Thyroid gland (tissue), 4 donors: ENCODE measurements around the gene EFNA5. TPM values are rescaled to one million over a fixed set of nuclear protein-coding genes. Genes with fewer than 3 reads are reported as not detected.

Source experiments
- DNase-seq, 2 donors: peaks; one replicate each; pipeline ENCODE4 v3.0.0-alpha.2; 2019
- H3K27ac ChIP-seq, 3 donors: fragments of 200-600 bp; sonication (generic); 1 replicate in 2 of 3; 2 replicates in 1 of 3; pipeline ENCODE4 v1.5.1; 2016 to 2019; ENCODE audit warnings: mild to moderate bottlenecking in 1 of 3, moderate library complexity in 1 of 3
- H3K27me3 ChIP-seq: fragments of 200-600 bp; sonication (generic); one replicate; pipeline ENCODE4 v1.5.1; 2019
- H3K36me3 ChIP-seq, 2 donors: fragments of 200-600 bp; sonication (generic); one replicate each; pipeline ENCODE4 v1.5.1; 2016 to 2019
- H3K4me1 ChIP-seq, 2 donors: fragments of 200-600 bp; sonication (generic); one replicate each; pipeline ENCODE4 v1.5.1; 2017 to 2019
- H3K4me3 ChIP-seq, 3 donors: fragments of 200-600 bp; sonication (generic); replicated peaks in 1 of 3; 1 replicate in 2 of 3; 2 replicates in 1 of 3; pipeline ENCODE4 v1.5.1; 2016; ENCODE audit warnings: mild to moderate bottlenecking in 1 of 3
- H3K9me3 ChIP-seq: fragments of 200-600 bp; sonication (generic); one replicate; pipeline ENCODE4 v1.5.1; 2017
- CTCF ChIP-seq, 6 experiments: fragments of 200-600 bp in 3 of 6; fragments of 450-650 bp in 3 of 6; sonication (generic) in 3 of 6; IDR thresholded peaks; one replicate each; pipeline ENCODE4 v1.5.1; 2016 to 2019; ENCODE audit warnings: antibody characterized with exemption in 6 of 6, mild to moderate bottlenecking in 2 of 6, inconsistent platforms in 1 of 6, moderate library complexity in 1 of 6
- POLR2A ChIP-seq, 2 donors: fragments of 450-650 bp; IDR thresholded peaks; one replicate each; pipeline ENCODE4 v1.6.1; 2017; ENCODE audit warnings: antibody characterized with exemption in 2 of 2, mild to moderate bottlenecking in 2 of 2, moderate library complexity in 1 of 2
- WGBS, 2 donors: methylation state at CpG; one replicate each; pipeline ENCODE4 v1.1.5; 2017; 5-methylcytosine and 5-hydroxymethylcytosine counted together
- intact Hi-C: fragments of 100-400 bp; cut with DNase I; formaldehyde crosslinking; loops from one replicate; pipeline ENCODE4 v1.15.1; 2023
- total RNA-seq, 4 donors: library from RNA; depleted of rRNA; stranded (reverse); fragments of >200 nt; gene quantifications; one replicate each; pipeline ENCODE4 v1.2.3, GENCODE V29; 2016

The EFNA5 gene
- total RNA-seq, 4 donors from 2014 or later, result 5.7 to 17.2 (median 6.4) TPM

- H3K9me3 ChIP-seq, result no peaks in the 10 kb centered on the region
- no peaks in the 10 kb centered on the region for H3K36me3 ChIP-seq
- no peak overlapping the region for H3K27ac ChIP-seq
- no peak for DNase-seq
- no peak overlapping the region for H3K4me3 ChIP-seq
- intact Hi-C loops, result no loop called here
- 90 to 91% methylated on average over 4 of the region's 4 CpGs for WGBS, 2 donors
- no peaks in the 10 kb centered on the region for H3K27me3 ChIP-seq
- TF ChIP-seq POLR2A (IDR thresholded peaks at IDR 0.05), result no peak
- no peak for TF ChIP-seq CTCF (IDR thresholded peaks at IDR 0.05)
- no peaks in the 10 kb centered on the region for H3K4me1 ChIP-seq
These were observed 111.8 kb downstream of the EFNA5 start for GRCh38 chr5:107558823-107559375.

GRCh38 chr5:107557051-107557658, 113.6 kb downstream of the EFNA5 start:
- Histone ChIP-seq H3K9me3 (no peaks in the 10 kb centered on the region), H3K27ac (no peak overlapping the region), H3K27me3 (no peaks in the 10 kb centered on the region), H3K4me1 (no peaks in the 10 kb centered on the region), H3K4me3 (no peak overlapping the region), H3K36me3 (no peaks in the 10 kb centered on the region)
- DNase-seq, result no peak
- TF ChIP-seq CTCF (IDR thresholded peaks at IDR 0.05) (no peak), POLR2A (IDR thresholded peaks at IDR 0.05) (no peak)
- WGBS, 2 donors, result 80 to 90% methylated on average over 11 of the region's 11 CpGs
- intact Hi-C loops, result no loop called here

GRCh38 chr5:107556575-107556974, 114.2 kb downstream of the EFNA5 start:
- TF ChIP-seq CTCF (IDR thresholded peaks at IDR 0.05) (no peak), POLR2A (IDR thresholded peaks at IDR 0.05) (no peak)
- H3K36me3 ChIP-seq, result no peaks in the 10 kb centered on the region
- no peaks in the 10 kb centered on the region for H3K4me1 ChIP-seq
- DNase-seq, result no peak
- intact Hi-C loops, result no loop called here
- H3K9me3 ChIP-seq, result no peaks in the 10 kb centered on the region
- WGBS, 2 donors, result 96 to 99% methylated on average over 7 of the region's 7 CpGs
- H3K27ac ChIP-seq, result no peak overlapping the region
- no peaks in the 10 kb centered on the region for H3K27me3 ChIP-seq
- H3K4me3 ChIP-seq, result no peak overlapping the region

- Histone ChIP-seq H3K27me3 (no peaks in the 10 kb centered on the region), H3K27ac (no peak overlapping the region), H3K4me1 (no peaks in the 10 kb centered on the region), H3K36me3 (no peaks in the 10 kb centered on the region), H3K9me3 (no peaks in the 10 kb centered on the region), H3K4me3 (no peak overlapping the region)
- TF ChIP-seq POLR2A (IDR thresholded peaks at IDR 0.05), result no peak
- no peak for TF ChIP-seq CTCF (IDR thresholded peaks at IDR 0.05)
- intact Hi-C loops, result no loop called here
- WGBS, 2 donors, result 83 to 89% methylated on average over 4 of the region's 4 CpGs
- no peak for DNase-seq
These were observed 115.2 kb downstream of the EFNA5 start for GRCh38 chr5:107555425-107556090.

- Histone ChIP-seq H3K27me3 (no peaks in the 10 kb centered on the region), H3K36me3 (no peaks in the 10 kb centered on the region), H3K4me3 (no peak overlapping the region), H3K4me1 (no peaks in the 10 kb centered on the region), H3K9me3 (no peaks in the 10 kb centered on the region), H3K27ac (no peak overlapping the region)
- TF ChIP-seq CTCF (IDR thresholded peaks at IDR 0.05), result no peak
- no peak for TF ChIP-seq POLR2A (IDR thresholded peaks at IDR 0.05)
- intact Hi-C loops, result no loop called here
- DNase-seq, result no peak
- 84 to 89% methylated on average over 7 of the region's 7 CpGs for WGBS, 2 donors
These were observed 115.8 kb downstream of the EFNA5 start for GRCh38 chr5:107554776-107555424.
